Smooth muscle cell (in vitro differentiated cells): ENCODE results near the gene BLMH. TPM values are rescaled to one million over a fixed set of nuclear protein-coding genes. Genes with fewer than 3 reads are reported as not detected.

Source experiments
- DNase-seq: peaks from one replicate; lab custom pipeline; 2025; ENCODE audit not compliant: unreplicated experiment; lab: John Stamatoyannopoulos, UW
- H2AFZ ChIP-seq: fragments of 200-600 bp; sonication (generic); 2 replicates; pipeline ENCODE4 v1.6.0; 2016; ENCODE audit warnings: antibody characterized with exemption, low read depth, mild to moderate bottlenecking
- H3F3A ChIP-seq: fragments of 200-600 bp; sonication (generic); 2 replicates; pipeline ENCODE4 v1.6.0; 2017; ENCODE audit warnings: antibody characterized with exemption, low read depth
- H3K27ac ChIP-seq: fragments of 200-600 bp; sonication (generic); 2 replicates; pipeline ENCODE4 v1.5.1; 2016; ENCODE audit warnings: low read depth, mild to moderate bottlenecking
- H3K27me3 ChIP-seq: fragments of 200-600 bp; sonication (generic); 2 replicates; pipeline ENCODE4 v1.6.1; 2016; ENCODE audit warnings: low read depth, mild to moderate bottlenecking
- H3K36me3 ChIP-seq: fragments of 200-600 bp; sonication (generic); 2 replicates; pipeline ENCODE4 v1.5.1; 2016; ENCODE audit warnings: low read depth
- H3K4me1 ChIP-seq: fragments of 200-600 bp; sonication (generic); 2 replicates; pipeline ENCODE4 v1.5.1; 2016; ENCODE audit warnings: low read depth
- H3K4me2 ChIP-seq: fragments of 200-600 bp; sonication (generic); 2 replicates; pipeline ENCODE4 v1.6.0; 2016; ENCODE audit warnings: mild to moderate bottlenecking
- H3K4me3 ChIP-seq: fragments of 200-600 bp; sonication (generic); 2 replicates; pipeline ENCODE4 v1.5.1; 2016; ENCODE audit warnings: mild to moderate bottlenecking
- H3K79me2 ChIP-seq: fragments of 200-600 bp; sonication (generic); 2 replicates; pipeline ENCODE4 v1.6.0; 2016; ENCODE audit warnings: low read depth, mild to moderate bottlenecking
- H3K9ac ChIP-seq: fragments of 200-600 bp; sonication (generic); 2 replicates; pipeline ENCODE4 v1.6.0; 2016; ENCODE audit warnings: low read depth
- H3K9me3 ChIP-seq: fragments of 200-600 bp; sonication (generic); replicated peaks from 2 replicates; pipeline ENCODE4 v1.5.1; 2016; ENCODE audit warnings: low read depth
- H4K20me1 ChIP-seq: fragments of 200-600 bp; sonication (generic); 2 replicates; pipeline ENCODE4 v1.6.0; 2016; ENCODE audit warnings: low read depth
- CTCF ChIP-seq: fragments of 200-600 bp; sonication (generic); IDR thresholded peaks from 2 replicates; pipeline ENCODE4 v1.5.1; 2017; ENCODE audit warnings: borderline replicate concordance, mild to moderate bottlenecking, antibody characterized with exemption; ENCODE audit not compliant: insufficient read depth, poor library complexity, severe bottlenecking
- WGBS: methylation state at CpG from one replicate; pipeline ENCODE4 v1.1.7; 2016; ENCODE audit warnings: low lambda C conversion rate; 5-methylcytosine and 5-hydroxymethylcytosine counted together
- polyA plus RNA-seq: library from polyadenylated mRNA; unstranded; fragments of >200 nt; fragmentation: Nextera tagmentation; extraction: Ambion mirVana; gene quantifications from 2 replicates; pipeline ENCODE4 v1.2.1, GENCODE V29; 2016
- total RNA-seq: library from RNA; depleted of rRNA; stranded (reverse); fragments of >200 nt; gene quantifications from 2 replicates; pipeline ENCODE4 v1.2.3, GENCODE V29; 2014

The BLMH gene
- total and polyA plus RNA-seq, 2 experiments from 2014 or later, result 13.2 to 20.5 TPM

GRCh38 chr17:30275911-30276310 is 15.8 kb downstream of the BLMH start:
- no peak overlapping the region for H3K27ac ChIP-seq
- H2AFZ ChIP-seq, result no peak overlapping the region
- peaks cover 7% of the 10 kb centered on the region for H3K36me3 ChIP-seq
- no peaks in the 10 kb centered on the region for H3K27me3 ChIP-seq
- WGBS, result 75% methylated on average over 2 of the region's 2 CpGs
- no peak overlapping the region for H3K9ac ChIP-seq
- H3F3A ChIP-seq, result no peaks in the 10 kb centered on the region
- H3K4me3 ChIP-seq, result no peak overlapping the region
- H3K4me1 ChIP-seq, result no peaks in the 10 kb centered on the region
- no peak for TF ChIP-seq CTCF
- H3K9me3 ChIP-seq, result no peaks in the 10 kb centered on the region
- DNase-seq, result no peak
- no peaks in the 10 kb centered on the region for H3K79me2 ChIP-seq
- H4K20me1 ChIP-seq, result no peaks in the 10 kb centered on the region
- no peak overlapping the region for H3K4me2 ChIP-seq

GRCh38 chr17:30274887-30275286 is 16.9 kb downstream of the BLMH start:
- no peaks in the 10 kb centered on the region for H4K20me1 ChIP-seq
- no peaks in the 10 kb centered on the region for H3K27me3 ChIP-seq
- WGBS, result 93% methylated on average over 3 of the region's 3 CpGs

GRCh38 chr17:30273373-30273772 is 18.4 kb downstream of the BLMH start:
- no peak for DNase-seq
- Histone ChIP-seq H3K79me2 (no peaks in the 10 kb centered on the region), H3K4me1 (no peaks in the 10 kb centered on the region), H3F3A (no peaks in the 10 kb centered on the region), H3K9ac (no peak overlapping the region), H3K27me3 (no peaks in the 10 kb centered on the region), H3K4me3 (no peak overlapping the region), H2AFZ (no peak overlapping the region), H3K4me2 (no peak overlapping the region), H3K36me3 (peaks cover 11% of the 10 kb centered on the region), H3K9me3 (no peaks in the 10 kb centered on the region), H3K27ac (no peak overlapping the region), H4K20me1 (no peaks in the 10 kb centered on the region)
- TF ChIP-seq CTCF, result no peak
- WGBS, result 94% methylated on average over 6 of the region's 6 CpGs

More at GRCh38 chr17:30274887-30275286, 16.9 kb downstream of the BLMH start:
- Histone ChIP-seq H2AFZ (no peak overlapping the region), H3K27ac (no peak overlapping the region), H3K9ac (no peak overlapping the region), H3K9me3 (no peaks in the 10 kb centered on the region), H3K79me2 (no peaks in the 10 kb centered on the region), H3F3A (no peaks in the 10 kb centered on the region), H3K36me3 (peaks cover 11% of the 10 kb centered on the region), H3K4me1 (no peaks in the 10 kb centered on the region), H3K4me3 (no peak overlapping the region), H3K4me2 (no peak overlapping the region)
- TF ChIP-seq CTCF, result no peak
- no peak for DNase-seq

- Histone ChIP-seq H3K9me3 (no peaks in the 10 kb centered on the region), H3K4me2 (no peak overlapping the region), H3K4me1 (no peaks in the 10 kb centered on the region), H3K79me2 (no peaks in the 10 kb centered on the region), H3F3A (no peaks in the 10 kb centered on the region), H3K36me3 (peaks cover 11% of the 10 kb centered on the region), H3K27me3 (no peaks in the 10 kb centered on the region), H4K20me1 (no peaks in the 10 kb centered on the region), H3K27ac (no peak overlapping the region), H2AFZ (no peak overlapping the region), H3K9ac (no peak overlapping the region), H3K4me3 (no peak overlapping the region)
- no peak for DNase-seq
- WGBS, result 94% methylated on average over 6 of the region's 6 CpGs
- no peak for TF ChIP-seq CTCF
These were observed 20.6 kb downstream of the BLMH start for GRCh38 chr17:30271102-30271501.
